Peyer's patch (tissue), 4 donors: Measurements from ENCODE around the gene KCNK10.

Source experiments
- POLR2A ChIP-seq, 2 donors: fragments of 450-650 bp; IDR thresholded peaks; one replicate each; pipeline ENCODE4 v1.5.1; 2017; ENCODE audit warnings: antibody characterized with exemption in 2 of 2, mild to moderate bottlenecking in 2 of 2, moderate library complexity in 2 of 2
- TF ChIP-seq, protein P1 (sequence below), 6 experiments: fragments of 450-650 bp in 4 of 6; fragments of 200-600 bp in 2 of 6; sonication (generic) in 1 of 6; IDR thresholded peaks; one replicate each; pipeline ENCODE4 v1.5.1; 2017 to 2019; ENCODE audit warnings: antibody characterized with exemption in 6 of 6, mild to moderate bottlenecking in 3 of 6, moderate library complexity in 1 of 6

DNA sequence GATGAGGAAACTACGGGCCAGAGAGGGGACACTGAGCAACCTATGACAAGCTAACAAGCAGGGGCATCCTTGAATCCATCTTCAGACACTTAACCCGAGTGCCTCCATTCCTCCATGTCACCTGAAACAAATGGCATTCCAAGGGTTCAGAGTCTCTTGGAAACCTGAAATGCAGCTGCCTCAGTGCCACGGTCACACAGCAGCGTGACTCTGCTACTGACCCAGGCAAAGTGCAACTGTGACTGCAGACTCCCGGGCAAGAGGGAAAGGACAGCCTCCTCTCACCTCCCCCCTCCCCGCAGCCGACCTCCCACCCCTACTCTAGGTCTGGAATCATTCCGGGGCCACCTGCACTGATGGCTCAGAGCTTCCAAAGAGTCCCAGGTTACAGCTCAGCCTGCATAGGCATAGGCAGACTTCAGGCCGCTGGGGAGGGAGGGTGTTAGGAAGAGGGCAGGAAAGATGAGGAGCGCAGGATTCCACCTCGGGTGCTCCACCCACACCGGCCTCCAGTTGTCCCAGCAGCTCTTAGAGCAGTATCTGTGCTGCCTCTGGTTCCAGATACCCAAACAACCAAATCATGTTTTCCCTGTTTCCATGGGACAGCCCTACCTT lies 53.2 kb downstream of the KCNK10 start:
- TF ChIP-seq, protein P1, sequence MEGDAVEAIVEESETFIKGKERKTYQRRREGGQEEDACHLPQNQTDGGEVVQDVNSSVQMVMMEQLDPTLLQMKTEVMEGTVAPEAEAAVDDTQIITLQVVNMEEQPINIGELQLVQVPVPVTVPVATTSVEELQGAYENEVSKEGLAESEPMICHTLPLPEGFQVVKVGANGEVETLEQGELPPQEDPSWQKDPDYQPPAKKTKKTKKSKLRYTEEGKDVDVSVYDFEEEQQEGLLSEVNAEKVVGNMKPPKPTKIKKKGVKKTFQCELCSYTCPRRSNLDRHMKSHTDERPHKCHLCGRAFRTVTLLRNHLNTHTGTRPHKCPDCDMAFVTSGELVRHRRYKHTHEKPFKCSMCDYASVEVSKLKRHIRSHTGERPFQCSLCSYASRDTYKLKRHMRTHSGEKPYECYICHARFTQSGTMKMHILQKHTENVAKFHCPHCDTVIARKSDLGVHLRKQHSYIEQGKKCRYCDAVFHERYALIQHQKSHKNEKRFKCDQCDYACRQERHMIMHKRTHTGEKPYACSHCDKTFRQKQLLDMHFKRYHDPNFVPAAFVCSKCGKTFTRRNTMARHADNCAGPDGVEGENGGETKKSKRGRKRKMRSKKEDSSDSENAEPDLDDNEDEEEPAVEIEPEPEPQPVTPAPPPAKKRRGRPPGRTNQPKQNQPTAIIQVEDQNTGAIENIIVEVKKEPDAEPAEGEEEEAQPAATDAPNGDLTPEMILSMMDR (IDR thresholded peaks at IDR 0.05), result no peak
- no peak for TF ChIP-seq POLR2A (IDR thresholded peaks at IDR 0.05)
